ENCODE results near the gene TEF.

DNA sequence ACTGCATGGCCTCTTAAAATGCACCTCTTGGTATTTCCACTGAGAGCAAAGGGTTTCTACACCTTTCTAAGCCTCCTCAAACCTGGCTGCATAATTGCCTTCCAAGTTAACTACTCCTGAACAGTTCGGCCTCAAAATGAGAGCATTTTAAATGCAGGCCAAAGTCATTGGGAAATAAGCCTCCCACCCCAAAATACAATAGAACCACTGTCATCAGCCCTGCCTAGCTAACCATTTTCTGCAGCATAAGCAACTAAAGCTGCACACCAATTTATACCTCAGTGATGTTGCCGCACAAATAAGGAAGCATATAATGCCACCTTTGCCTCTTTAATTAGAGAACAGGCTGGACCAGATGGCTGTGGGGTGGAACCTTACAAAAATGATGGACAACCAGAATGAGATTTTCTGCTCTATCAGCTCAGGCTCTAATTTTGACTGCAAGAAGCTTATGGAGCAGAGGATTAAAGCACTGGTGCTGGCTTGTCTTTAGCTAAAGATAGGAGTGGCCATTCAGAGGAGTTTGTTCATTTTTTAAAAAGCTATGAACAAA, 60.6 kb downstream of the TEF start:
- TF ChIP-seq, protein P1, sequence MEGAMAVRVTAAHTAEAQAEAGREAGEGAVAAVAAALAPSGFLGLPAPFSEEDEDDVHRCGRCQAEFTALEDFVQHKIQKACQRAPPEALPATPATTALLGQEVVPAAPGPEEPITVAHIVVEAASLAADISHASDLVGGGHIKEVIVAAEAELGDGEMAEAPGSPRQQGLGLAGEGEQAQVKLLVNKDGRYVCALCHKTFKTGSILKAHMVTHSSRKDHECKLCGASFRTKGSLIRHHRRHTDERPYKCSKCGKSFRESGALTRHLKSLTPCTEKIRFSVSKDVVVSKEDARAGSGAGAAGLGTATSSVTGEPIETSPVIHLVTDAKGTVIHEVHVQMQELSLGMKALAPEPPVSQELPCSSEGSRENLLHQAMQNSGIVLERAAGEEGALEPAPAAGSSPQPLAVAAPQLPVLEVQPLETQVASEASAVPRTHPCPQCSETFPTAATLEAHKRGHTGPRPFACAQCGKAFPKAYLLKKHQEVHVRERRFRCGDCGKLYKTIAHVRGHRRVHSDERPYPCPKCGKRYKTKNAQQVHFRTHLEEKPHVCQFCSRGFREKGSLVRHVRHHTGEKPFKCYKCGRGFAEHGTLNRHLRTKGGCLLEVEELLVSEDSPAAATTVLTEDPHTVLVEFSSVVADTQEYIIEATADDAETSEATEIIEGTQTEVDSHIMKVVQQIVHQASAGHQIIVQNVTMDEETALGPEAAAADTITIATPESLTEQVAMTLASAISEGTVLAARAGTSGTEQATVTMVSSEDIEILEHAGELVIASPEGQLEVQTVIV (CRISPR knock-in tag; IDR thresholded peaks at IDR 0.05; ENCODE audit: borderline replicate concordance) = no peak
- TF ChIP-seq ZNF24 (IDR thresholded peaks at IDR 0.05) (no peak), SIN3A (IDR thresholded peaks at IDR 0.05; ENCODE audit: borderline replicate concordance in 2 of 2, control insufficient read depth in 1 of 2, low read depth in 2 of 2, low read length in 2 of 2) (no peak), ZNF764 (CRISPR knock-in tag; IDR thresholded peaks at IDR 0.05; ENCODE audit: low read depth) (no peak)
